Measurements from ENCODE around the gene PHF13.
"Not testable (repeated sequence)": the region's sequence is repeated elsewhere in the genome, so short reads cannot be mapped to it uniquely, and the experiment has no call there.

The PHF13 gene

GRCh38 chr1:6596886-6597776, 16.4 kb upstream of the PHF13 start:
- Histone ChIP-seq H3K4me1 (ENCODE audit: control insufficient read depth, insufficient read depth, low read length) (peaks cover 7% of the 10 kb centered on the region; the same call in 1 of the 2 replicates), H3K27ac (ENCODE audit: low read depth, low read length) (no peak overlapping the region), H3K4me3 (ENCODE audit: low read depth, low read length) (no peak overlapping the region), H3K27me3 (ENCODE audit: control insufficient read depth, insufficient read depth, low read length) (no peaks in the 10 kb centered on the region), H3K9ac (ENCODE audit: low read length) (no peak overlapping the region), H3K36me3 (ENCODE audit: control insufficient read depth, insufficient read depth, low read length) (peaks cover 70% of the 10 kb centered on the region), H3K9me3 (ENCODE audit: control insufficient read depth, insufficient read depth, low read depth, low read length) (no peaks in the 10 kb centered on the region)

GRCh38 chr1:6597777-6598131, 15.8 kb upstream of the PHF13 start:
- Histone ChIP-seq H3K36me3 (ENCODE audit: control insufficient read depth, insufficient read depth, low read length) (peaks cover 64% of the 10 kb centered on the region), H3K27me3 (ENCODE audit: control insufficient read depth, insufficient read depth, low read length) (no peaks in the 10 kb centered on the region), H3K4me3 (ENCODE audit: low read depth, low read length) (no peak overlapping the region), H3K9me3 (ENCODE audit: control insufficient read depth, insufficient read depth, low read depth, low read length) (no peaks in the 10 kb centered on the region), H3K9ac (ENCODE audit: low read length) (peak overlapping the region; percentile 12), H3K4me1 (ENCODE audit: control insufficient read depth, insufficient read depth, low read length) (peaks cover 7% of the 10 kb centered on the region; the same call in 1 of the 2 replicates), H3K27ac (ENCODE audit: low read depth, low read length) (no peak overlapping the region)

GRCh38 chr1:6599141-6599975, 14.2 kb upstream of the PHF13 start:
- H3K9ac ChIP-seq (ENCODE audit: low read length), result no peak overlapping the region
- peaks cover 48% of the 10 kb centered on the region for H3K36me3 ChIP-seq (ENCODE audit: control insufficient read depth, insufficient read depth, low read length)
- H3K9me3 ChIP-seq (ENCODE audit: control insufficient read depth, insufficient read depth, low read depth, low read length), result no peaks in the 10 kb centered on the region
- H3K4me1 ChIP-seq (ENCODE audit: control insufficient read depth, insufficient read depth, low read length), result peaks cover 16% of the 10 kb centered on the region
- H3K27ac ChIP-seq (ENCODE audit: low read depth, low read length), result no peak overlapping the region
- peak overlapping the region; percentile 18 for H3K4me3 ChIP-seq (ENCODE audit: low read depth, low read length)
- no peaks in the 10 kb centered on the region for H3K27me3 ChIP-seq (ENCODE audit: control insufficient read depth, insufficient read depth, low read length)

GRCh38 chr1:6599991-6600390, 13.5 kb upstream of the PHF13 start:
- Histone ChIP-seq H3K4me1 (ENCODE audit: control insufficient read depth, insufficient read depth, low read length) (peaks cover 21% of the 10 kb centered on the region), H3K36me3 (ENCODE audit: control insufficient read depth, insufficient read depth, low read length) (peaks cover 43% of the 10 kb centered on the region), H3K4me3 (ENCODE audit: low read depth, low read length) (peak overlapping the region; percentile 100)
- not testable (repeated sequence) for H3K9ac ChIP-seq (ENCODE audit: low read length); H3K27ac ChIP-seq (ENCODE audit: low read depth, low read length); H3K27me3 ChIP-seq (ENCODE audit: control insufficient read depth, insufficient read depth, low read length); H3K9me3 ChIP-seq (ENCODE audit: control insufficient read depth, insufficient read depth, low read depth, low read length)

DNA sequence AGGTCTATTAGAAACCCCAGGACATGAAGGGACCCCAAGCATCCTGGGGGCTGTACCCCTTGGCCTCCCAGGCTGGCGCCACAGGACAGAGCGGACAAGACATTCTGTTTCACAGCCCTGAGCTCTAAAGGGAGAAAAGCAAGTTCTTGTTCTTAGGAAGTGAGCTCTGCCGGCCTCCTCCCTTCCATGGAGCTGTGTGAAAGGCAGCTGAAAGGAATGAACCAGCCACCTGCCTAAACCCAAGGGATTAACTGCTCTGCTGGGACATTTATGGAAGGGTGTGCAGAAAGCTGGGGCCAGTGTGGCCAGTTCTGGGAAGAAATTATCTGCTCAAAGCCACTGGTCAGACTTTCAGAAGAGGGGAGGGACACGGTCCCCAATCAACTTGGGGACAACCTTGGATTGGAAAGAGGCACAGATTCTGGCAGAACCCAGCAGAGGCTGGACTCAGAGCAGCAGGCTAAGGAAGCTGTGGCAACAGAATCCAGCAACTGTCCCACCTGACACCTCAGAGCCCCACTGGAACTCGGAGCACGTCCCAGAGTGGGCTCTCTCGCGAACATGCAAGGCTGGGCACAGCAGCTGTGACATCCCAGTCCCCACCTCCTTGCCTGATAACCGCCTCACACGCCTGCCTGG, 13.0 kb upstream of the PHF13 start:
- Histone ChIP-seq H3K9ac (ENCODE audit: low read length) (peak overlapping the region; percentile 99), H3K4me1 (ENCODE audit: control insufficient read depth, insufficient read depth, low read length) (peaks cover 22% of the 10 kb centered on the region), H3K4me3 (ENCODE audit: low read depth, low read length) (peak overlapping the region; percentile 100), H3K36me3 (ENCODE audit: control insufficient read depth, insufficient read depth, low read length) (peaks cover 37% of the 10 kb centered on the region), H3K27me3 (ENCODE audit: control insufficient read depth, insufficient read depth, low read length) (no peaks in the 10 kb centered on the region), H3K9me3 (ENCODE audit: control insufficient read depth, insufficient read depth, low read depth, low read length) (no peaks in the 10 kb centered on the region), H3K27ac (ENCODE audit: low read depth, low read length) (peak overlapping the region; percentile 0; the same call in 1 of the 2 replicates)

DNA sequence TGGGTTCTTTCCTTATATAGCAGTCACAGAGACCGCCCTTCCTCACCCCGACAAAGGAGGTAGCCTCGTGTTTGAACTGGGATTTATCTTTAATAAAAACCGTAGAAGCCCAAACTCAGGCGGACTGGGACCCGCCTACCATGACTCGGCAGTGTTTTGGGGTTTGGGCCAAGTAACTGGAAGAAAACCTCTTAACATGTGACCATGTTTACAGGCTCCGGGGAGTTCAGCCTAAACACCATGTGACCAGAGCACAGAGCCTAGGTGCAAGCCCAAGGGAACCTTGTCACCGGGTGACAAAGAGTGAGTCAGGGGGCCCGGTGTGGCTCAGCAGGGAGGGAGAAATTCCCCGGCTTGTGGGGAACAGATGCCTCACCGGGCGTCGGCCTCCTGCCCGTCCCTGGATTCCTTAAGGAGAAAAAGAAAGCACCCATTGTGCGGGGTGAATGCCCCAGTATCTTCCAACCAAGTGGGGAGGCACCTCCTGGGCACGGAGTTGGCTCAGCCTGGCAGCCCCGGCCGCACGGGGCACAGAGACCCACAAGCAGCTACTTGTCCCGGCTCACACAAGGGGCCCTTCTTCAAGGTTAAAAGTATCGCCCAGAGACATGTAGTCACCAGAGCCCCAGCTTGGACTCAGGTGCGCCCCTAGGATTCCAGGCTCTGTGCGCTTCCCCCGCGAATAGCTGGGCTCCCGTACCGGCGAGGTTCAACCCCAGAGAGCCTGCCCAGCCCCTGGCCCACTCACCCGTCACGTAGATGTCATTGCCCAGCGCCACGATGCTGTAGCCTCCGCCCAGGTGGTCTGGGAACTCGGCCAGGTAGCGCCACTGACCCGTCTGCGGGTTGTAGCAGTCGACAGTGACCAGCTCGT, 12.2 kb upstream of the PHF13 start:
- Histone ChIP-seq H3K27ac (ENCODE audit: low read depth, low read length) (peak overlapping the region; percentile 0; the same call in 1 of the 2 replicates), H3K9ac (ENCODE audit: low read length) (peak overlapping the region; percentile 99), H3K9me3 (ENCODE audit: control insufficient read depth, insufficient read depth, low read depth, low read length) (no peaks in the 10 kb centered on the region), H3K4me1 (ENCODE audit: control insufficient read depth, insufficient read depth, low read length) (peaks cover 22% of the 10 kb centered on the region), H3K4me3 (ENCODE audit: low read depth, low read length) (peak overlapping the region; percentile 100), H3K27me3 (ENCODE audit: control insufficient read depth, insufficient read depth, low read length) (no peaks in the 10 kb centered on the region), H3K36me3 (ENCODE audit: control insufficient read depth, insufficient read depth, low read length) (peaks cover 30% of the 10 kb centered on the region)

GRCh38 chr1:6601923-6602668, 11.4 kb upstream of the PHF13 start:
- H3K9me3 ChIP-seq (ENCODE audit: control insufficient read depth, insufficient read depth, low read depth, low read length), result no peaks in the 10 kb centered on the region
- peak overlapping the region; percentile 85; the same call in 1 of the 2 replicates for H3K27ac ChIP-seq (ENCODE audit: low read depth, low read length)
- peak overlapping the region; percentile 99 for H3K9ac ChIP-seq (ENCODE audit: low read length)
- H3K27me3 ChIP-seq (ENCODE audit: control insufficient read depth, insufficient read depth, low read length), result no peaks in the 10 kb centered on the region
- peak overlapping the region; percentile 100 for H3K4me3 ChIP-seq (ENCODE audit: low read depth, low read length)
- peaks cover 22% of the 10 kb centered on the region for H3K4me1 ChIP-seq (ENCODE audit: control insufficient read depth, insufficient read depth, low read length)
- peaks cover 21% of the 10 kb centered on the region for H3K36me3 ChIP-seq (ENCODE audit: control insufficient read depth, insufficient read depth, low read length)

GRCh38 chr1:6602669-6603237, 10.8 kb upstream of the PHF13 start, which contains the start of gene KLHL21:
Gene KLHL21 (minus strand): TSS chr1:6602869. CDS start chr1:6602817, 52 bp downstream.
- peak within 1 kb of the TSS; percentile 99 for H3K9ac ChIP-seq (ENCODE audit: low read length)
- no peaks in the 10 kb centered on the region for H3K9me3 ChIP-seq (ENCODE audit: control insufficient read depth, insufficient read depth, low read depth, low read length)
- peaks cover 22% of the 10 kb centered on the region for H3K4me1 ChIP-seq (ENCODE audit: control insufficient read depth, insufficient read depth, low read length)
- H3K27ac ChIP-seq (ENCODE audit: low read depth, low read length), result peak within 1 kb of the TSS; percentile 85; the same call in 1 of the 2 replicates
- H3K36me3 ChIP-seq (ENCODE audit: control insufficient read depth, insufficient read depth, low read length), result peaks cover 15% of the 10 kb centered on the region
- no peaks in the 10 kb centered on the region for H3K27me3 ChIP-seq (ENCODE audit: control insufficient read depth, insufficient read depth, low read length)
- peak within 1 kb of the TSS; percentile 100 for H3K4me3 ChIP-seq (ENCODE audit: low read depth, low read length)

DNA sequence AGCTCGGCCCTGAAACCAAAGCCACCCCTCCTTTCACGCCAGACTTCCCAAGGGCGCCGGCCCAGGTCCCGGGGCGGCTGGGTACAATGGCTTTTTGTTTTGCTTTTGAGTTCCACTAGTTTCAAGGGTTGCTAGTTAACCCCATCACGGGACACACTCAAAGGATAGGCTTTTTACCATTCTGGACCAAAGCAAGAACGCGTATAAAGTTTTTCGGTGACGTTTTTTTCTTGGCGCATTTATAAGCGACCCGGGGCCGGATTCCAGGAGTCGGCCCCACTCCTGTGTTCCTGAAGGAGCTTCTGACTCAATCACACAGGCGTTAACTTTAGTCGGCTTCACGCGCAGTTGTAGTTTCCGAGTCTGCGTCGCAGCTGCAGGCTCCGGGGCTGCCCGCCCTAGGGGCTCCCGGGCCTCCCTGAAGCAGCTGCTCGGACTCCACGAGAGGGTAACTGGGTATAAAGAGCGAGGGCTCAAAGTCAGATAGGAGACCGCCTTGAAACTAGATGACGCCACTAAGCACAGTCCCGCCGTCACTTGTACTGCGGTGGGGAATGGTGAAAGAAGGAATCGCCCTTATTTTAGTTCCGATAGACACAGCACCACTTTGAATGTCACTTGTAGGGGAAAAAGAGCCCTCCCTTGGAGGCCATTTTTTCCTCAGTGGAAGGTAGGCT, 10.2 kb upstream of the PHF13 start:
- Histone ChIP-seq H3K27me3 (ENCODE audit: control insufficient read depth, insufficient read depth, low read length) (no peaks in the 10 kb centered on the region), H3K4me3 (ENCODE audit: low read depth, low read length) (peak overlapping the region; percentile 100), H3K9ac (ENCODE audit: low read length) (peak overlapping the region; percentile 92), H3K4me1 (ENCODE audit: control insufficient read depth, insufficient read depth, low read length) (peaks cover 22% of the 10 kb centered on the region), H3K36me3 (ENCODE audit: control insufficient read depth, insufficient read depth, low read length) (peaks cover 11% of the 10 kb centered on the region), H3K9me3 (ENCODE audit: control insufficient read depth, insufficient read depth, low read depth, low read length) (no peaks in the 10 kb centered on the region), H3K27ac (ENCODE audit: low read depth, low read length) (peak overlapping the region; percentile 84; the same call in 1 of the 2 replicates)

Measured in HUES6 (cell line).